ENCODE results near the gene ARFGEF3. TPM values are rescaled to one million over a fixed set of nuclear protein-coding genes. Genes with fewer than 3 reads are reported as not detected.
"Not testable (repeated sequence)": the region's sequence is repeated elsewhere in the genome, so short reads cannot be mapped to it uniquely, and the experiment has no call there.

Gene ARFGEF3
- polyA plus RNA-seq, 3 donors = 5.7 to 6.7 (median 6.6) TPM

- DNase-seq = no peak
Observed at GRCh38 chr6:138345565-138346285, 184.0 kb downstream of the ARFGEF3 start.

GRCh38 chr6:138346302-138347195 is 184.8 kb downstream of the ARFGEF3 start:
- DNase-seq = no peak

DNA sequence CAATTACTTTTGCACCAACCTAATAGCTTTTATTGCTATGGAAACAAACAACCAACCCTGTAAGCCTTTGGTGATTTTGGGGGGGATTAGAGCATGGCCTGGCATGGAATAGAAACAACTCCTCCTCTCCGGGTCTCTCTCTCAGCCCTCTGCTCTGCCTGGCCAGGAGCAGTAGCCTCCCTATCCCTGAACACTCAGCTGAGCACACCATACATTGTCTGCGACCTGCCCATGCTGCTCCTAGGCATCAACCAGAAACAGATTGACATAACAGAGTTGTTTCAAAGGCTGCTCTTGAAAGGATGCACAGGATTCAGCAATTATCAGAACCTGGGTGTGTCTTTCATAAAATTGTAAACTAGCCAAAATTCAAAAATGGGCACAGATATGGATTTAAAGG is 186.1 kb downstream of the ARFGEF3 start:
- no peak for DNase-seq

DNA sequence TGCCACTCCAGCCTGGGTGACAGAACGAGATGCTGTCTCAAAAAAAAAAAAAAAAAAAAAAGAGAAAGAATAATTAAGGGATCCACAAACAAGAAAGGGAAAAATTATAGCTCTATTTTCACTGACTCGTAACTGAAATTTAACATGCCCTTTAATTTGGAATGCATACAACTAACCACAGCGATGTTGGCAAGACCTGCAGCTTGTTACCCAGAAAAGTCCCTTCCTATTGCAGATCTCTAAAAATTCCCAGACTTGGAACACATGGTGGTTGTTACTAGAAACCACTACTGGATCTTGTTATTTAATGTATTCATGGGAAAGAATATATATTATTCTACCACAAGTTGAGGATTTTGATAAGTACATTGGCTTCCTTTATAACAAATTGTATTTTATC is 188.2 kb downstream of the ARFGEF3 start:
- no peak for DNase-seq

GRCh38 chr6:138357928-138358327 is 196.2 kb downstream of the ARFGEF3 start:
- no peak for DNase-seq

DNA sequence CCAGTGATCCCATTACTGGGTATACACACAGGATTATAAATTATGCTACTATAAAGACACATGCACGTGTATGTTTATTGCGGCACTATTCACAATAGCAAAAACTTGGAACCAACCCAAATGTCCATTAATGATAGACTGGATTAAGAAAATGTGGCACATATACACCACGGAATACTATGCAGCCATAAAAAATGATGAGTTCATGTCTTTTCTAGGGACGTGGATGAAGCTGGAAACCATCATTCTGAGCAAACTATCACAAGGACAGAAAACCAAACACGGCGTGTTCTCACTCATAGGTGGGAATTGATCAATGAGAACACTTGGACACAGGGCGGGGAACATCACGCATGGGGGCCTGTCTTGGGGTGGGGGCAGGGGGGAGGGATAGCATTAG is 206.9 kb downstream of the ARFGEF3 start:
- DNase-seq = not testable (repeated sequence)

DNA sequence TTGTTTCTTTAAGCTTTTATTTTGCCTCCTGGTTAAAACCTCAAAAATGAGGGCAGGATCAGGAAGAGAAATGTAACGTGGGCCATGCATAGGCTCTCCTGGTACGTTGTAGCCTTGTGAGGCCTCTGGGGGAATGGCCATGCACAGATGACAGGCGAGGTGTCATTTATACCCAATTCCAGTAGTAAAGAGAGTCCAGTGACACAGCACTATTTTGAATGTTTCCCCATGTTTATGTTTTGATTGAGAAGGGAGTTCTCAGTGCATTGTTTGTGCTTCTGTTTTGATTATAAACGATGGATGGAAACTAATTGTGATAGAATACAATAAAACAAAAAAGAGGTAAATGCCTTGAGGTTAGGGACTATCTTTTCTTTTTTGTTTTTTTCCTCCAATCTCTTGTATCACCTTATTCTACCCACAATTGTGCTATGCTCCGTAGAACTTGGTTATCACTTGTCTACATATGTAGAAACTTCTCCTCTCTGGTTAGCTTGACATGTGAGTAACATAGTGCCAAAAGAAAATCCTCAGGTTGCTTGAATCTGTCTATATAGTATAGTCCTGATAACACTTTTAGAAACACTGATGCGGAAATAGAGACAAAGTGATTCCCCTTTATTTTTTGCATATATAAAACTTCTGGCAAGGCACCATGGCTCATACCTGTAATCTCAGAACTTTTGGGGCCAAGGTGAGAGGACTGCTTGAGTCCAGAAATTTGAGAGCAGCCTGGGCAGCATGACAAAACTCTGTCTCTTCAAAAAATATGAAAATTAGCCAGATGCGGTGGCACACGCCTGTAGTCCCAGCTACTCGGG is 209.1 kb downstream of the ARFGEF3 start:
- no peak for DNase-seq

DNA sequence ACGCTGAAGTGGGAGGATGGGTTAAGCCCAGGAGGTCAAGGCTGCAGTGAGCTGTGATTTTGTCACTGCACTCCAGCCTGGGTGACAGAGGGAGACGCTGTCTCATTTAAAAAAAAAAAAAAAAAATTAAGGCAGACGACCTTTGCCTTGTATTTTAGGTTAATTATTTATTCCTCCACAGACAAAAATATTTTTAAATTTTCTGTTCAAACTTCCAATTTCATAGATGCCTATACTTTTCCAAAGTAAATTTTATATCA is 209.6 kb downstream of the ARFGEF3 start:
- no peak for DNase-seq

- no peak for DNase-seq
Observed at GRCh38 chr6:138371720-138372119, 210.0 kb downstream of the ARFGEF3 start.

- DNase-seq = no peak
Observed at GRCh38 chr6:138372711-138373463, 211.1 kb downstream of the ARFGEF3 start.

- DNase-seq = no peak
Observed at GRCh38 chr6:138374230-138374629, 212.5 kb downstream of the ARFGEF3 start.

DNA sequence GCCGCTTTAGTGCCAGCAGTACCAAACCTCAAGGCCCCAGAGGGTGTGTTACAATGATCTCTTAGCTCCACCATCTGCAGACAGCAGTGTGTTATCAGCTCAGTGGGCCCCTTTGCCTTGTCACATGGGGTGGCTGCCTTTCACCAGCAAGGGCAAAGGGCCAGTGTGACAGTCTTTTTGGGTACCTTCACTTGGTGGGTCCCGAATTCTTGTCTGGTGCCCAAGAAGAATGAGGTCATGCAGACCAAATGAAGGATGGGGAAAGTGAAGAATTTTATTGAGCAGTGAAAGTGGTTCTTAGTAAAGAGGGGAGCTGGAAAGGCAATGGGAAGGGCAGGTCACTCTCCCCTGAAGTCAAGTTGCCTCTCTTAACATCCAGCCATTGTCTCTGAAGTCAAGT is 213.1 kb downstream of the ARFGEF3 start:
- no peak for DNase-seq

DNA sequence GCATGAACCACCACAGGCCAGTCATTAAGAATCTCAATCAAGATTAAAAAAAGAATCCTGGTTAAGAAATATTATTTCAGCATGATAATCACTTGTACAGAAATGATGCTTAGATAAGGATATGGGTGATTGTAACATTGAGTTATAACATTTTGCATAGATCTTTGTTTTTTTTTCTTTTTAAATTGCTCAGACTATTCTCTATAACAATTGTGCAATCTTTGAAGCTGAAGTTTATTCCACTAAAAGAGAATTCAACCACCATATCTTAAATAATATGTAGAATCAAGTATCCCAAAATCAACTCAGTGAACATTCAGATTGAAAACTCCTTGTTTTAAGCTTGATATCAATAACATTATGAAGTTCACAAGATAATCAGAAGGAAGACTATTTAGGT is 215.3 kb downstream of the ARFGEF3 start:
- no peak for DNase-seq

- no peak for DNase-seq
Observed at GRCh38 chr6:138377844-138378243, 216.1 kb downstream of the ARFGEF3 start, which contains the start of gene SMIM28. Gene SMIM28 (plus strand): TSS chr6:138377905. CDS start chr6:138378073, 168 bp downstream.

DNA sequence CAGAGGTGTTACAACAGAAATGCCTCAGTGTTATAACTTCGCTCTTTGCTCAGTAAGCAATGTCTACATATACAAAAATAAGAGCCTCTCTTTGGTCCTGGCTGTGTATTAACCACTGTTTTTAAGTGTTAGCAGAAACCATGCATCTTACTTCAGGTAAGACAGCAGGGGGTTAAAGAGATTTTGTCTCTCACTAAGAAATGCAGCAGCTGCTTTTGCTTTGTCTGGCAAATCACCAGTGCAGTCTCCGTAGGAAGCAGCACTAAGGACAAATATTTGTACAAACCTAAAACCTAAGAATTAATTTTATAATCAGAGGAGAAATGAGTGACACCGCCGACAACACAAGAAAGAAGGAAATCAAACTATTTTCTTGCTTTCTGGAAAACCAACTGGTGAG is 216.7 kb downstream of the ARFGEF3 start:
- no peak for DNase-seq

GRCh38 chr6:138382498-138383265 is 220.9 kb downstream of the ARFGEF3 start:
- DNase-seq = no peak

DNA sequence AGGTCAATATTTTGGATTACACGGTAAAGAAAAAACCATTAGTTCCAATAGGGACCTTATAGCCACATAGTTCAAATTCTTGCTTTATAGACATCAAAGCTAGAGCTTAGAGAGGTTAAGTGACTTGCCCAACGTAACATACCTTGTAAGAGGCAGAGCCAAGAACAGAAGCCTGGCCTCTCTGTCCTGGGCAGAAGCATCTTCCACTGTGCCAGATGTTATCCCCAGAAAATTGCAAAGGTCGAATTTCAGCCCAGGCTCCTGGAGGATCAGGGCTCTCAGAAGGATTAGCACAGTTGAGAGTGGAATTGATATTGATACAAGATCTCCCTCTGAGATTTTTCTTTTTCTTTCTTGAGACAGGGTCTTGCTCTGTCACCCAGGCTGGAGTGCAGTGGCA is 222.0 kb downstream of the ARFGEF3 start:
- no peak for DNase-seq

- no peak for DNase-seq
Observed at GRCh38 chr6:138386897-138387296, 225.2 kb downstream of the ARFGEF3 start.

DNA sequence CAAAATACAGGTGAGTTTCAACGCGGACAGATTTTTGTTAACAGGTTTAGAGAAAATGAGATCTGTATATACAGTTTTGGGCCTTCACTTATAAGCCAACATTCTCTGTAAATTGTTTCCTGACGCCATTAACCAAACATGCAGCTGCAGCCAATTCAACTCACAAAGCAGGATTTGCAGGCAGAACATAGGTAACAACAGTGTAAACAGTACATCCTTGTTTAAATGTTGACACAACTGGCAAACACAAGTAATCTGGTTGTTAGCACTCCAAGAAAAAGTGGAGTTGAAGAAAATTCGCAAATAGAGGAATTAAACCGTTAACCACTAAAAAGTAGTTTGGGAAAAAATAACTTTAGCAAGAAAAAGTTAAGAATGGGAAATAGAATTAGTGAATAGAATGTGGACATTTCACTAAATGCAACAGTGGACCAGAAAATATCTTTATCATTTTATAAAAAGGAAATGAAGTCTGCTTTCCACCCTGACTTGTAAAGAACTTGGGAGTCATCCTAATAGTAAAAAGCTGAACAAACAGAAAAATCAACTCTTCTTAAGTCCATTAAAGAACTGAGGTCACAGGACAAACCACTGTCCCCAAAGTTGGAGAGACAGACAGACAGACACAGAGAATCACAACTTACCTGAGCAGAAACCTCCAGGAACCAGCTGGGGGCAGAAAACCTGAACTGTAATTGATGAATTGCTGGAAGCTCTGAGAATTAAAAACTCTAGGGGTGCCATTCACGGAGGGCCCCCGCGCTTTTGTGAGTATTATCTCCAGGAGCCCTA is 226.0 kb downstream of the ARFGEF3 start:
- DNase-seq = no peak

- DNase-seq = no peak
Observed at GRCh38 chr6:138389551-138389950, 227.8 kb downstream of the ARFGEF3 start.

All from renal pelvis (tissue), 4 donors.